ENCODE measurements around the gene NCAM1.

Gene NCAM1

GRCh38 chr11:113131036-113131775 lies 170.0 kb downstream of the NCAM1 start:
- Histone ChIP-seq H3K27ac (replicated peaks) (no peak overlapping the region), H3K27me3 (ENCODE audit: insufficient read depth, poor library complexity, severe bottlenecking) (no peaks in the 10 kb centered on the region), H3K4me3 (replicated peaks; ENCODE audit: insufficient read depth, low read length) (no peak overlapping the region)
- TF ChIP-seq GABPA (IDR thresholded peaks at IDR 0.05; ENCODE audit: low read depth): no peak
- TF ChIP-seq POLR2AphosphoS5 (IDR thresholded peaks at IDR 0.05; ENCODE audit: low read depth): no peak
- TF ChIP-seq, protein P1, sequence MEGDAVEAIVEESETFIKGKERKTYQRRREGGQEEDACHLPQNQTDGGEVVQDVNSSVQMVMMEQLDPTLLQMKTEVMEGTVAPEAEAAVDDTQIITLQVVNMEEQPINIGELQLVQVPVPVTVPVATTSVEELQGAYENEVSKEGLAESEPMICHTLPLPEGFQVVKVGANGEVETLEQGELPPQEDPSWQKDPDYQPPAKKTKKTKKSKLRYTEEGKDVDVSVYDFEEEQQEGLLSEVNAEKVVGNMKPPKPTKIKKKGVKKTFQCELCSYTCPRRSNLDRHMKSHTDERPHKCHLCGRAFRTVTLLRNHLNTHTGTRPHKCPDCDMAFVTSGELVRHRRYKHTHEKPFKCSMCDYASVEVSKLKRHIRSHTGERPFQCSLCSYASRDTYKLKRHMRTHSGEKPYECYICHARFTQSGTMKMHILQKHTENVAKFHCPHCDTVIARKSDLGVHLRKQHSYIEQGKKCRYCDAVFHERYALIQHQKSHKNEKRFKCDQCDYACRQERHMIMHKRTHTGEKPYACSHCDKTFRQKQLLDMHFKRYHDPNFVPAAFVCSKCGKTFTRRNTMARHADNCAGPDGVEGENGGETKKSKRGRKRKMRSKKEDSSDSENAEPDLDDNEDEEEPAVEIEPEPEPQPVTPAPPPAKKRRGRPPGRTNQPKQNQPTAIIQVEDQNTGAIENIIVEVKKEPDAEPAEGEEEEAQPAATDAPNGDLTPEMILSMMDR (IDR thresholded peaks at IDR 0.05; ENCODE audit: insufficient read depth, low read length): no peak
- no peak for TF ChIP-seq SPI1 (IDR thresholded peaks at IDR 0.05; ENCODE audit: borderline replicate concordance, low read depth)
- no peak for TF ChIP-seq REST (IDR thresholded peaks at IDR 0.05; ENCODE audit: insufficient replicate concordance, low read depth)
- DNase-seq (ENCODE audit: low read depth in 1 of 2, low spot score in 1 of 2): no peak

DNA sequence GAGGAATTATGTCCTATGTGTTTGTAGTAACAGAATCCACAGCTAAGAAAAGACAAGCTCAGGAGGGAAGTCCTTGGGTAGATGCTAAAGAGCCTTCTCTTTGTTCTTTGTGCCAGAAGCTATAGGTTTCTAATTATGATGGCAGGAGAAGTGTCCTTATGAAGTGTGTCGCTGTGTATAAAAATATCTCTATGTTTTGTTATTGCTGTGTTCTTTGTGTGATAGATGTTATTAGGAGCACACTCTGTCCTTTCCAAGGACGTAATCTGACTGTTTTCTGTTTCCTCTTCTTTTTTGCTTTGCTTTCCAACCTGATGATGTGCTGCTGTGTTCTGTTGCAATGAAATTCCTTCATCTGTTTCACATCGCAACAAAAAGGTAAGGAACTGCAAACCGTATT lies 171.9 kb downstream of the NCAM1 start:
- Histone ChIP-seq H3K4me3 (replicated peaks; ENCODE audit: insufficient read depth, low read length) (no peak overlapping the region), H3K27ac (replicated peaks) (no peak overlapping the region), H3K27me3 (ENCODE audit: insufficient read depth, poor library complexity, severe bottlenecking) (peaks cover 2% of the 10 kb centered on the region)
- TF ChIP-seq REST (IDR thresholded peaks at IDR 0.05; ENCODE audit: insufficient replicate concordance, low read depth) (no peak), POLR2AphosphoS5 (IDR thresholded peaks at IDR 0.05; ENCODE audit: low read depth) (no peak), SPI1 (IDR thresholded peaks at IDR 0.05; ENCODE audit: borderline replicate concordance, low read depth) (no peak), GABPA (IDR thresholded peaks at IDR 0.05; ENCODE audit: low read depth) (no peak)
- TF ChIP-seq, protein P1 (IDR thresholded peaks at IDR 0.05; ENCODE audit: insufficient read depth, low read length): no peak
- DNase-seq (ENCODE audit: low read depth in 1 of 2, low spot score in 1 of 2): no peak

DNA sequence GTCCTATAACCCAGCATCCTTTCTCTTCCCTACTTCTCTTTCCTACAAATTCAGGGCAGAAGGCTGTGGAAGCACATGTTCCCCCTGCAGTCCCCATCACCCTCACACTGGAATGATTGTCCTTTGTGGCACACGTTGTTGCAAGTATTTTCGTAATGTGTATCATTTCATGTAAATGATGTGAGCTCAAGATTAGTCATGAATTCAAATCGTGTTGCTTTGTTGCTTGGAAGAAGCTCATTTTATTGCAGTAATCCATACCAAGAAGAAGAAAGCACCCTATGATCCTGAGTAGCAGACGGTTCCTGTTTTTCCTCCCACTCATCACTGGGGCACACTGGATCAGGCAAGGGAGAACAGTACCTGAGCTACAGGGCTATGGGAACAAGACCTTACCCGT lies 173.4 kb downstream of the NCAM1 start:
- no peak overlapping the region for H3K4me3 ChIP-seq (replicated peaks; ENCODE audit: insufficient read depth, low read length)
- no peak for DNase-seq (ENCODE audit: low read depth in 1 of 2, low spot score in 1 of 2)
- H3K27me3 ChIP-seq (ENCODE audit: insufficient read depth, poor library complexity, severe bottlenecking): peaks cover 7% of the 10 kb centered on the region
- no peak overlapping the region for H3K27ac ChIP-seq (replicated peaks)
- TF ChIP-seq GABPA (IDR thresholded peaks at IDR 0.05; ENCODE audit: low read depth) (no peak), POLR2AphosphoS5 (IDR thresholded peaks at IDR 0.05; ENCODE audit: low read depth) (no peak), REST (IDR thresholded peaks at IDR 0.05; ENCODE audit: insufficient replicate concordance, low read depth) (no peak), SPI1 (IDR thresholded peaks at IDR 0.05; ENCODE audit: borderline replicate concordance, low read depth) (no peak)
- TF ChIP-seq, protein P1 (IDR thresholded peaks at IDR 0.05; ENCODE audit: insufficient read depth, low read length): no peak

Data from HL-60 (cell line).